ENCODE data around the gene TMEM156.

DNA sequence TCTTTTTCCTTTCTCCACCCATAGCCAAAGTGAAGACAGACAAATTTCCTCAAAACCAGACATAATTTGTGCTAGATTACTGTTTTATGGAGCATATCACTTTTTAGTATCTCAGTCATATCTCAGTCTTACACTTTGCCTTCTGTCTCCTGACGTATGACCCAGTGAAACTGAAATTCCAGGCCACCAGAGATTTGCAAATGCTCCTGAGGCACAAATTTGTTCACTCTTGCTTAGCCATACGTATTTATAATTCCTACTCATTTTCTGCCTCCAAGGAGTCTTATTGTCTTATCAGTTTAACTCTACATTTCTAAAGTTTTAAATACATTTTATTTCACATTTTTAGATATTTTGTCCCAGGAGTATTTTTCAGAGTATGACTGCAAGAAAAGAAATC is 10.0 kb downstream of the TMEM156 start:
- TF ChIP-seq, protein P1, sequence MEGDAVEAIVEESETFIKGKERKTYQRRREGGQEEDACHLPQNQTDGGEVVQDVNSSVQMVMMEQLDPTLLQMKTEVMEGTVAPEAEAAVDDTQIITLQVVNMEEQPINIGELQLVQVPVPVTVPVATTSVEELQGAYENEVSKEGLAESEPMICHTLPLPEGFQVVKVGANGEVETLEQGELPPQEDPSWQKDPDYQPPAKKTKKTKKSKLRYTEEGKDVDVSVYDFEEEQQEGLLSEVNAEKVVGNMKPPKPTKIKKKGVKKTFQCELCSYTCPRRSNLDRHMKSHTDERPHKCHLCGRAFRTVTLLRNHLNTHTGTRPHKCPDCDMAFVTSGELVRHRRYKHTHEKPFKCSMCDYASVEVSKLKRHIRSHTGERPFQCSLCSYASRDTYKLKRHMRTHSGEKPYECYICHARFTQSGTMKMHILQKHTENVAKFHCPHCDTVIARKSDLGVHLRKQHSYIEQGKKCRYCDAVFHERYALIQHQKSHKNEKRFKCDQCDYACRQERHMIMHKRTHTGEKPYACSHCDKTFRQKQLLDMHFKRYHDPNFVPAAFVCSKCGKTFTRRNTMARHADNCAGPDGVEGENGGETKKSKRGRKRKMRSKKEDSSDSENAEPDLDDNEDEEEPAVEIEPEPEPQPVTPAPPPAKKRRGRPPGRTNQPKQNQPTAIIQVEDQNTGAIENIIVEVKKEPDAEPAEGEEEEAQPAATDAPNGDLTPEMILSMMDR (IDR thresholded peaks at IDR 0.05), result no peak
- TF ChIP-seq POLR2A (IDR thresholded peaks at IDR 0.05), result no peak

Measured in breast epithelium (tissue), 3 donors.